Progenitor cell of endocrine pancreas (in vitro differentiated cells): ENCODE data around the gene WASF2. TPM values are rescaled to one million over a fixed set of nuclear protein-coding genes. Genes with fewer than 3 reads are reported as not detected.
"Not testable (repeated sequence)": the region's sequence is repeated elsewhere in the genome, so short reads cannot be mapped to it uniquely, and the experiment has no call there.

Experiments used
- DNase-seq: peaks from one replicate; pipeline ENCODE4 v3.0.0; 2021; ENCODE audit warnings: low spot score; ENCODE audit not compliant: unreplicated experiment
- H3K27ac Mint-ChIP-seq: 2 replicates; pipeline ENCODE4 v1.8.0; 2021; ENCODE audit warnings: mild to moderate bottlenecking, moderate library complexity, mixed read lengths
- H3K27me3 Mint-ChIP-seq: 2 replicates; pipeline ENCODE4 v1.8.0; 2021; ENCODE audit warnings: mixed read lengths
- H3K36me3 Mint-ChIP-seq: 2 replicates; pipeline ENCODE4 v1.8.0; 2022; ENCODE audit warnings: mixed read lengths; ENCODE audit not compliant: insufficient read depth
- H3K4me1 Mint-ChIP-seq: 2 replicates; pipeline ENCODE4 v1.8.0; 2021; ENCODE audit warnings: low read depth, mixed read lengths
- H3K4me3 Mint-ChIP-seq: 2 replicates; pipeline ENCODE4 v1.8.0; 2021; ENCODE audit warnings: low read depth, mild to moderate bottlenecking, moderate library complexity, mixed read lengths
- H3K9me3 Mint-ChIP-seq: 2 replicates; pipeline ENCODE4 v1.8.0; 2021; ENCODE audit warnings: low read depth, mixed read lengths
- total RNA-seq: library from RNA; stranded (reverse); gene quantifications from 2 replicates; pipeline ENCODE4 v1.2.1, GENCODE V29; 2021
- TF ChIP-seq, protein P1 (sequence below): fragments of 200-600 bp; sonication (generic); IDR thresholded peaks from one replicate; pipeline ENCODE4 v1.5.0; 2021; ENCODE audit warnings: antibody characterized with exemption, mild to moderate bottlenecking; ENCODE audit not compliant: unreplicated experiment

WASF2 gene
- total RNA-seq, 1 donor from 2014 or later, result 76.9 TPM

- TF ChIP-seq, protein P1, sequence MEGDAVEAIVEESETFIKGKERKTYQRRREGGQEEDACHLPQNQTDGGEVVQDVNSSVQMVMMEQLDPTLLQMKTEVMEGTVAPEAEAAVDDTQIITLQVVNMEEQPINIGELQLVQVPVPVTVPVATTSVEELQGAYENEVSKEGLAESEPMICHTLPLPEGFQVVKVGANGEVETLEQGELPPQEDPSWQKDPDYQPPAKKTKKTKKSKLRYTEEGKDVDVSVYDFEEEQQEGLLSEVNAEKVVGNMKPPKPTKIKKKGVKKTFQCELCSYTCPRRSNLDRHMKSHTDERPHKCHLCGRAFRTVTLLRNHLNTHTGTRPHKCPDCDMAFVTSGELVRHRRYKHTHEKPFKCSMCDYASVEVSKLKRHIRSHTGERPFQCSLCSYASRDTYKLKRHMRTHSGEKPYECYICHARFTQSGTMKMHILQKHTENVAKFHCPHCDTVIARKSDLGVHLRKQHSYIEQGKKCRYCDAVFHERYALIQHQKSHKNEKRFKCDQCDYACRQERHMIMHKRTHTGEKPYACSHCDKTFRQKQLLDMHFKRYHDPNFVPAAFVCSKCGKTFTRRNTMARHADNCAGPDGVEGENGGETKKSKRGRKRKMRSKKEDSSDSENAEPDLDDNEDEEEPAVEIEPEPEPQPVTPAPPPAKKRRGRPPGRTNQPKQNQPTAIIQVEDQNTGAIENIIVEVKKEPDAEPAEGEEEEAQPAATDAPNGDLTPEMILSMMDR, result no peak
- no peak for DNase-seq
- Mint-ChIP-seq H3K9me3 (no peaks in the 10 kb centered on the region), H3K27me3 (no peaks in the 10 kb centered on the region), H3K4me1 (peaks cover 29% of the 10 kb centered on the region), H3K36me3 (no peaks in the 10 kb centered on the region), H3K27ac (no peak overlapping the region), H3K4me3 (no peak overlapping the region)
These were observed 56.3 kb downstream of the WASF2 start for GRCh38 chr1:27433706-27434105.

DNA sequence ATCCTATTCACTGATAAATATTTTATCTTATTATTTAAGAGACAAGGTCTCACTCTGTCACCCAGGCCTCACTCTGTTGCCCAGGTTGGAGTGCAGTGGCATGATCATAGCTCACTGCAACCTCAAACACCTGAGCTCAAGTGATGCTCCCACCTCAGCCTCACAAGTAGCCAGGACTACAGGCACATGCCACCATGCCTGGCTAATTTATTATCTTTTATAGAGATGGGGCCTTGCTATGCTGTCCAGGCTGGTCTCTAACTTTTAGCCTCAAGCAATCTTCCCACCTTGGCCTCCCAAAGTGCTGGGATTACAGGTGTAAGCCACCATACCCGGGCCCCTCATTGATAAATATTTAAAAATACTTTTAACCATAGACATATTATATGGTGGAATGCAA is 57.2 kb downstream of the WASF2 start:
- not testable (repeated sequence) for H3K9me3 Mint-ChIP-seq, DNase-seq, H3K36me3 Mint-ChIP-seq, H3K4me3 Mint-ChIP-seq, H3K27ac Mint-ChIP-seq, H3K27me3 Mint-ChIP-seq
- peaks cover 33% of the 10 kb centered on the region for H3K4me1 Mint-ChIP-seq

GRCh38 chr1:27431601-27431940 is 58.4 kb downstream of the WASF2 start:
- DNase-seq, result no peak
- H3K4me1 Mint-ChIP-seq, result peaks cover 30% of the 10 kb centered on the region
- no peaks in the 10 kb centered on the region for H3K36me3 Mint-ChIP-seq
- no peak overlapping the region for H3K27ac Mint-ChIP-seq
- H3K4me3 Mint-ChIP-seq, result no peak overlapping the region
- no peaks in the 10 kb centered on the region for H3K9me3 Mint-ChIP-seq
- TF ChIP-seq, protein P1, result no peak
- H3K27me3 Mint-ChIP-seq, result no peaks in the 10 kb centered on the region

- H3K27ac Mint-ChIP-seq, result no peak overlapping the region
- H3K4me3 Mint-ChIP-seq, result no peak overlapping the region
- no peaks in the 10 kb centered on the region for H3K9me3 Mint-ChIP-seq
- peaks cover 2% of the 10 kb centered on the region for H3K36me3 Mint-ChIP-seq
- TF ChIP-seq, protein P1, result no peak
- DNase-seq, result no peak
- peaks cover 24% of the 10 kb centered on the region for H3K4me1 Mint-ChIP-seq
- no peaks in the 10 kb centered on the region for H3K27me3 Mint-ChIP-seq
These were observed 58.9 kb downstream of the WASF2 start for GRCh38 chr1:27430903-27431600.

DNA sequence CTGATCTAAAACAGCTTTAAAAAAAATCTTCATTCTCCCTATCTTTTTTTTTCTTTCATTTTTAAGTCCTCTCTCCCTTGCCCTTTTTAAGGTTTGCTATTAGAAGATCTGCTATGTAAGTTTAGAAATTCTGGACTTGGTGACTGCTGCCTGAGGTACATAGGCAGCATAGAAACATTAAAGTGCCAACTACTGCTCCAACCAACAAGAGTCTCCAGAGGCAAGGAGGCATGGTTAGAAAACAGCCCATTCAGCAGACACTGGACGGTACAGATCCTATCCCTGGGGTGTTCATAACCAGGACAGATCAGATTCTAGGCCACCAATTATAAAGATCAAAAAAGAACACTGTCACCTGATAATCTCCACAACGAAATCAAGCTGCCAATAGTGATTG is 60.9 kb downstream of the WASF2 start:
- Mint-ChIP-seq H3K9me3 (no peaks in the 10 kb centered on the region), H3K36me3 (peaks cover 5% of the 10 kb centered on the region), H3K27ac (peak overlapping the region; percentile 84), H3K4me3 (no peak overlapping the region), H3K4me1 (peaks cover 20% of the 10 kb centered on the region), H3K27me3 (no peaks in the 10 kb centered on the region)
- no peak for DNase-seq
- TF ChIP-seq, protein P1, result no peak

- no peak for DNase-seq
- TF ChIP-seq, protein P1, result no peak
- H3K9me3 Mint-ChIP-seq, result no peaks in the 10 kb centered on the region
- H3K27ac Mint-ChIP-seq, result peak overlapping the region; percentile 90
- H3K36me3 Mint-ChIP-seq, result peaks cover 5% of the 10 kb centered on the region
- no peaks in the 10 kb centered on the region for H3K27me3 Mint-ChIP-seq
- peaks cover 20% of the 10 kb centered on the region for H3K4me1 Mint-ChIP-seq
- H3K4me3 Mint-ChIP-seq, result no peak overlapping the region
These were observed 61.5 kb downstream of the WASF2 start for GRCh38 chr1:27428316-27429028.
